GM10847 (cell line): ENCODE results near the gene AIF1.

ENCODE experiments used
- POLR2A ChIP-seq: IDR thresholded peaks from 2 replicates; pipeline ENCODE4 v1.6.1; 2011; ENCODE audit not compliant: insufficient read length; ENCODE audit errors: extremely low read depth

Gene AIF1

DNA sequence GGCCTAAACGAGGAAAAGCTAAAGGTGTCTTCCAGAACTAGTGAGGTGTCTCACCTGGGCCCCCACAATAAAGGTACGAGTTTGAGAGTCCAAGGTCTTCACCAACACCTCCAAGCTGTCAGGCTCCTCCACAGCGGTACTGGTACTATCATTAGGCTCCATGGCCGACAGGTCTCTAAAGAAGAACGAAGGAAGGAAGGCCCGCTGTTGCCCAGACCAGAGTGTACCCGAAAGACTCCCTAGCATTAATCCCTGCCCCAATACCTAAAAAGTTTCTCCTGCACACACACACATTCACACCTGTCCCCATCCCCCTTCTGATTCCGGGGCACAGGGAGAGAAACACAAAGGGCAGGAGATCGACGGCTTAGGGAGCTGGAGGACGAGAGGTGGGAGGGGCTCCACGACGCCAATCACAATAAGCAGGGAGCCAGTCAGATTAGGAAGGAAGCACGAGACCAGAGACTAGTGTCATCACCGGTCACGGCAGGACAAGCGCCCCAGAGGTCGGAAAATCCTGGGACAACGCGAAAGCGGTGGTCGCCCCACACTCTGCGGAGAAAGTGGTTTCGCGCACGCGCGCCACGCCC is 36.7 kb downstream of the AIF1 start:
- TF ChIP-seq POLR2A = no peak

DNA sequence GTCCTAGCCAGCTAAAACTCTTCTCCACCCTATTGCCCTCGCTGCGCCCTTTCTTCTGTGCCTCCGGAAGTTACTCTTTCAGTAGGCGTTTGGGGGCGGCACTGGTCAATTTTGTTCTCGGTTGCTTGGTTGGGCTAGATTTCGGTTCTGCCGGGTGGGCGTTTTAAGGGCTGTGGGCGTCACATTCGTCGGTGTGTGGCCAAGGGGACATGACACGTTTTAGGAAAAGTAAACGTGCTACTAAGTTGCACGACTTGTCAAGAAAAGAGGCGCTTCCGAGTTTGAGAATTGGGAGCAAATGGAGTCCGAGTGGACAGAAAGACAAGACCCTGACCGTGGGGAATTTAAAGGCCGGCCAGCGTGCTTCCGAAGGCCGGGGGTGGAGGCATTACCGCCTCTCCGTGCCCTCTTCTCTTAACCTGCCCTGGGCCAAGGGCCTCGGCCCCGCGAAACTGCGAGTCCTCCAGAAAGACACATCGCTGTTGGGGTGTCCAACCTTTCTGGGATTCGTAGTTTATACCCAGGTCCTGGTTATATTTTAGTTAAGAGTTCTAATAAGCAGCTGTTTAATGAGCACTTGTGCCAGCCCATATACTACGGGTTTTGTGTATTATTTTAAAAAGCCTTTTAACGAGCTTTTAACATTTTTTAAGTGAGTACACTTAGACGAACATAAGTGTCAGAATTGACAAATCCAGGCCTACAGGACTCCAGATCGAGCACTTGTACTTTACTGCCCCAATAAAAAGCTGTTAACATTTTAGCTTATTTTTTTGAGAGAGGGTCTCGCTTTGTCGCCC is 38.1 kb downstream of the AIF1 start:
- peak; percentile 11 for TF ChIP-seq POLR2A

DNA sequence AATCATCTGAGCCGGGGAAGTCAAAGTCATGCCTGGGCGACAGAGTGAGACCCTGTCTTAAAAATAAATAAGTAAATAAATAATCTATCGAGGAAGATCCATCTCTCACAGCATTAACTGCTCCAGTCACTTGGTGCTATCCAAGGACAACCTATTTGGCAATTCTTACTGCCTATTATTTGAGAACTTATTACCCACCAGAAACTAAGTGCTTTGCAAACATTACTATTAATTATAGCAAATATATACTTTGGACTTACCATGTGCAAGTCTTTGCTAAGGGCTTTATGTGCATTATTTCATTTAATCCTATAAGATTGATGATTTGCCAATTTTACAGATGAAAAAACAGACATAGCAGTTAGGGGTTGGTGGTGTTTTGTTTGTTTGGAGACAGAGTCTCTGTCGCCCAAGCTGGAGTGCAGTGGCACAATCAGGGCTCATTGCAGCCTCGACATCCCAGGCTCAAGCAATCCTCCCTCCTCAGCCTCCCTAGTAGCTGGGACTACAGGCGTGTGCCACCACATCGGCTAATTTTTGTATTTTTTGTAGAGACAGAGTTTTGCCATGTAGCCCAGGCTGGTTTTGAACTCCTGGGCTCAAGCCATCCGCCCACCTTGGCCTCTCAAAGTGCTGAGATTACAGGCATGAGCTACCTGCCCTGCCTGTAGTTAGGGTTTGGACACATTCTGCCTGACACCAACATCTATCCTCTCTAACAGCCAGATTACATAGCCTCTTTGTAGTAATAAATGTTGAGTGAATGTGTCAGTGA is 39.7 kb downstream of the AIF1 start:
- TF ChIP-seq POLR2A = no peak

DNA sequence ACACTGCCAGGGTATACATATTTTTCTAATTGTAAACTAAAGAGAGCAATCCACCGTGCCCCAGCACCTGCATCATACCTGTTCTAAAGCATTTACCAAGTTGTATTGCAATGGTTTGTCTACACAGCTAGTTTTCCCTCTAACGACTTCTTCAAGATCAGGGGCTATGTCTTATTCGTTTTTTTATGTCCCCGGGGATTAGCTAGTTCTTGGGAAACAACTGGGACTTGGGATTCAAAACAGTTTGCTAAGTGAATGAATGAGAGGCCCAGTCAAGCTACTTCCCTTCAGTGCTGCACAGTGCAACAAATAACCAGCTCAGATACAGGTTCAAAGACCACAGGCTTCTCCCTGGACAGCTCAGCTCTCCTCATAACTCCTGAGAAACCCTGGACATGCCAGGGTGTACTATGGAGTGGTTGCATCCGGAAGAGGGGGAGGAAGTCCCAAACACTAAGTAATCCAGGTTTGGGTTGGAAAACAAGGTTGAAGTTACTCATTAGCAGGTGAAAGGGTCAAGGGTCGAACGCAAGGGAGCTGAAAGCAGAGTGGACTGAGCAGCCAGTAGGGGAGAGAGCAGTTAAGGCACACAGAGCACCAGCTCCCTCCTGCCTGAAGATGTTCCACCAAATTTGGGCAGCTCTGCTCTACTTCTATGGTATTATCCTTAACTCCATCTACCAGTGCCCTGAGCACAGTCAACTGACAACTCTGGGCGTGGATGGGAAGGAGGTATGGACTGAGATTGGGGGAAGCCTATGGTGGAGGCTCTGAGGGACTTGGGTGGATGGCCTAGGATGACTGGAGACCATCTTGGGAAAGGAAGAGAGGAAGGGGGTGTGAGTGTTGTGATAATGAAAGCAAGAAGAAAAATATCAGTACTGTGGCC is 40.6 kb downstream of the AIF1 start, which contains the start of gene APOM:
Gene APOM (plus strand): TSS at position 546 of the 889 bp plus-strand sequence. CDS start 73 bp downstream, at position 619.
- TF ChIP-seq POLR2A = no peak

DNA sequence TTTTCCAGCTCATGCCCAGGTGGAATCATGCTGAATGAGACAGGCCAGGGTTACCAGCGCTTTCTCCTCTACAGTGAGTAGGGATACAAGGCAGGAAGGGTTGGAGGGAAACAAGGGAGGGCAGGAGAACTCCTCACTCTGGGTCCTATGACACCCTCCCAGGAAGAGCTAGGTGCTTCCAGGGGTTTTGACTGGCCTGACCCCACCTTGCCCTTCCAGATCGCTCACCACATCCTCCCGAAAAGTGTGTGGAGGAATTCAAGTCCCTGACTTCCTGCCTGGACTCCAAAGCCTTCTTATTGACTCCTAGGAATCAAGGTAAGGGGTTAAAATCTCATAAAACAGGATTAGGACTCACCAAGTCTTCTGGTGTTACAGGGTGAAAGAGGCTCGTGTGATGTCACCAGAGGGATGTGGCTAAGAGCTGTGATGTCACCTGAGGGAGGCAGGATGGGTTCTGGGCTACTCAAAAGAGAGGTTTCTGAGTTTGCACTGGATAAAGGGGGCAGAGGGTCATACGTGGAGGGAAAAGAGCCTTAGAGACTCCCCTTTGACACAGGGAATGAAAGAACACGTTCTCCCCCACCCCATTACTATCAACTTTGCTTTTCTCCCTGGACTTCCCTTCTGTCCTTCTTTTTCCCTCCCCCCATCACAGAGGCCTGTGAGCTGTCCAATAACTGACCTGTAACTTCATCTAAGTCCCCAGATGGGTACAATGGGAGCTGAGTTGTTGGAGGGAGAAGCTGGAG is 42.5 kb downstream of the AIF1 start:
- no peak for TF ChIP-seq POLR2A

DNA sequence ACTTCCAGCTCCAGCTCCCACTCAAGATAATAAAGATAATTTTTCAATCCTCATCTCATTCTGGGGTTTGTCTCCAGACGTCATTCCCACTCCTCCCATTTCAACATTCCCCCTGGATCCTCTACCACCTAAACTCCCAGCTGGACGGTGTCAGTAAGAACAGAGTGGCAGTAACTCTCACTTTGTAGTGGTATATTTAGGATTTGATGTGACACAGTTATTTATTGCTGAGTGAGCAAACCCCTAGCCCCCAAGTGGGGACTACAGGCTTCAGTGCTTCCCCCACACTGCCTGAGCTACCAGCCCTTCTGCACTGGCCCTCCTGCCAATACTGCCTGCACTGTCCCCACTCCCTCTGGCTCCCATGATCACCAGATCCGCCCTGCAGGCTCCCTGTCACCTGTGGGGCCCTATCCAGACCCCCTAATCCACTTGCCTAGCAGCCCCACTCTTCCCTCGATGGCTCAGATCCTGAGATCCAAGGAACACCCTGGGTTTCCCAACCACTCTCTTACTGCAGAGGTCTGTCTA is 43.2 kb downstream of the AIF1 start:
- TF ChIP-seq POLR2A = no peak

DNA sequence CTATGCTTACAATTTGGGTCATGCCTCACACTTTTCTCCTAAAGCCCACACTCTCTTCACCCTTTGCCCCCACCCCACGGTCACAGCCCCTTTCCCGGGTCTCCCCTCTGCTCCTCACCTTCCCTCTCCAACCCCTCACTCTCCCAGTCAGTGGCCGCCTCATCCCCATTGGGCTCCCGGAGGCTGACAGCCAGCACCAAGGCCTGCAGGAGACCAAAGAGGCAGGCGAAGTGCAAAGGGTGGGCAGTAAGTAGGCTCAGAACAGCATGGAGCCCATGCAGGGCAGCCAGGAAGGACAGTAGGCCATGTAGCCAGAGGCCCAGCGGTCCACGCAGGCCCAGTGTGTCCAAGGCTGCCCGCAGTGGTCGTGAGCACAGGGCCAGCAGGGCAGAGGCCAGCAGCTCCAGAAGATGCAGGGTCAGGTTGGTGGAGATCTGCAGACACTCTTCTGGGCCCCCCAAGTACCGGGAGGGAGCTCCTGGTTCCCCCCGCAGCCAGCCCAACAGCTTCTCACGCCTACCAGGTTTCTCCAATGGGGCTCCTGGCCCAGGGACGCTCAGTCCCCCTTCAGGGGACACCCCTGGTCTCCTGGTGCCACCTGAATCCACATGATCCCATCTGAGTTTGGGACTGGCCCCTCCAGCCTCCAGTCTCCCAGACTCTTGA is 44.1 kb downstream of the AIF1 start:
- TF ChIP-seq POLR2A = no peak

DNA sequence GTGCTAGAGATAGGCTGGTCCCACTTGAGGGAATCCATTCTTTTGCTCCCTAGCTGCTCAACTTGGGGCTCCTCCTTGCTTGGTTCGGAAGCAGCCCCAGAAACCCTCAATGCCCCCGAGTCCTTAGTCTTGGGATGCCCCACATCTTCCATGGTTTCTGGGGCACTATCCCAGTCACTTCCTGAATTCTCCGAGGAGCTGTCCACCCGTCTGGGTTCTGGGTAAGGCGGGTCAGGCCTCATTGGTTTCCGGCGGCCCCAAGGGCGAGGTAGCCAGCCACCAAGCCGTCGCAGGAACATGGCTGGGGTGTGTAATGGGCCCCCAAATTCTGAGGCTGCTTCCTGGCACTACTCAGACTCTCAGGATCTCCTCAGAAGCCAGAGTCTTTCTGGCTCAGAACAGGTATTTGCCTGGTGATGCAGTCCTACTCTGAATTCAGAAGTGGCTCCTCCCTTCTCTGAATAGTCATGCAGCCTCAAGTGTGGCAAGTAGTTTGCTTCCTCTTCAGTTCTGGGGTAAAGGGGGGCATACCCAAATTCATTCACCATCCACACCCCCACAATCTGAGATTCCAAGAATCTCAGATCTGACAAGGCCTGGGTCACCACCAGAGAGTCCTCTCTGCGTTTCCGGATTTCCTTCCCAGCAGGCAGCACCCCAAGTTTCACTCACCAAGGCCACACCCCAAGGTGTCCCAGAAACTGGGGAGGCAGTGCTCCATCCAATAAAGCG is 44.8 kb downstream of the AIF1 start:
- TF ChIP-seq POLR2A = no peak

DNA sequence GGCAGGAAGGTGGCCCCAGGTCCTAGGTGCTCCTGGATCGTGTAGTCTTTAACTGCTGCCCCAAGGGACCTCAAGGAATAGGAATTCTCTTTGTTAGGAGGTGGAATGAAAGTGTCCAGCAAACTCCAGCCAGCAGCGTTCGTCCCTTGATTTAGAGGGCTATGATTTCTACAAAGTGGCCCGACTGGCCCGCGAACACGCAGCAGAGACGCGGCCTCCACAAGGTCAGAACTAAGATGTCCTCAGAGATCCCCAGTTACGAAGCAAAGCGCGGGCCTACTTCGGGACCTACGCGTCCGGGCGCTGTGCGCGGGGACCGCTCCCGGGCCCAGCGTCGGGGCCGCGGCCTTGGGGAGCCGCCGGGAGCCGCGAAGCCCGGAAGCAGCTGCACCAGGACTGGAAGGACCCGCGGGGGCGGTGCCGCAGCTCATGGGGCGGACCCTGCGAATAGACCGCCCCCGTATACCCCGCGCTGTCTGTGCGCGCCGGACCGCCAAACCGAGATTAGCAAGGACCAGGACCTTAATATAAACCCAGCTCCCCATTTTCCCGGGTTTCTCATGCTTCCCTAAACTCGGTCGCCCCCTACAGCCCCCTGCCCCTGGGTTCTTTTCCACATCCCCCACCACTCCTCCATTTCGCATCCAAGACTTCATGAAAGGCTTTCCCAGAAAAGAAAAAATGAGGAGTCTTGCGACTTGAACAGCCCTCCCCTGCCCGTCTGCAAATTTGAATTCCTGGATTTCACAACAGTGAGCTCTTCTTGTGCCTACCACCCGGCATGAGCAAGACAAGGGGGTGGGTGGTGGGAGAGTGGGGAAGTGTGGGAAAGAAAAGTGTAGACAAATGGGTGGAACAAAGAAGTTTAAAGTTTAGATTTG is 45.6 kb downstream of the AIF1 start, which contains the start of gene C6orf47:
Gene C6orf47 (minus strand): TSS at position 398 of the 881 bp plus-strand sequence. CDS start 831 bp downstream, outside the sequence.
- peak; percentile 92 for TF ChIP-seq POLR2A

DNA sequence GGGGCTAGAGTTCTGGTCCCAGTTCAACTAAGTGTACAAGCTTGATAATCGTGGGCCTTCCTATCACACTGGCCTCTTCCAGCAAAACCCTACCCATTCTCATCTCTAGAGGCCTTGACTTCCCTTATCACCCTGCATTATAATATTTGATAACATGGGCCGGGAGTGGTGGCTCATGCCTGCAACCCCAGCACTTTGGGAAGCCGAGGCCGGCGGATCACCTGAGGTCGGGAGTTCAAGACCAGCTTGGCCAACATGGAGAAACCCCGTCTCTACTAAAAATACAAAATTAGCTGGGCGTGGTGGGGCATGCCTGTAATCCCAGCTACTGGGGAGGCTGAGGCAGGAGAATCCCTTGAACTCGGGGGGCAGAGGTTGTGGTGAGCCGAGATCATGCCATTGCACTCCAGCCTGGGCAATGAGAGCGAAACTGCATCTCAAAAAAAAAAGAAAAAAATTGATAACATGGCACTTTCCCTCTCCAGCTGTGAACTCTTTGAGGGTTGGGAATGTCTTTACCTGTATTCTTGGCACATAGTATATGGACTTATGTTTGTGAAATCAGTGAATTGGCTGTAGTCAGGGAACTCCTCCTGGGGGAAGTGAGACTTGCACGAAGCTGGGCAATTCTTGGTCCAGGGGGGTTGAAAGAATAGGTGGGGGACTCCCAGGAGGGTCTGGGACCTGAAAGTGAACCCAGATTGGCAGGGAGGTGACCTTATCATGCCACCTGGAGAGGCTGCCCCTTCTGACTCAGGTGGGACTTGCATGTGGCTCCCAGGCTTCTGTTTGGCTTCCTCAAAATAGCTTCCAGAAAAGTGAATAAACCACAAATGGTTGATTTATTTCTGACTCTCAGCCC is 46.5 kb downstream of the AIF1 start:
- TF ChIP-seq POLR2A = no peak
